H9 (cell line): ENCODE data around the gene R3HDM2. TPM values are rescaled to one million over a fixed set of nuclear protein-coding genes. Genes with fewer than 3 reads are reported as not detected.

Source experiments
- DNase-seq: peaks from one replicate; pipeline ENCODE4 v3.0.0-alpha.2; 2017
- H2AFZ ChIP-seq: one replicate; pipeline ENCODE4 v1.6.1; 2013; ENCODE audit warnings: mild to moderate bottlenecking, low read length, control low read depth, moderate library complexity
- H2AK5ac ChIP-seq: 2 replicates; pipeline ENCODE4 v1.6.1; 2013; ENCODE audit warnings: low read length, control low read depth, mixed read lengths; ENCODE audit not compliant: insufficient read length
- H2BK120ac ChIP-seq: one replicate; pipeline ENCODE4 v1.6.1; 2013; ENCODE audit warnings: low read depth, mild to moderate bottlenecking, low read length, control low read depth, inconsistent platforms; ENCODE audit not compliant: poor library complexity, severe bottlenecking
- H2BK12ac ChIP-seq: 2 replicates; pipeline ENCODE4 v1.6.1; 2013; ENCODE audit warnings: low read length, control low read depth, mixed read lengths, low read depth; ENCODE audit not compliant: insufficient read length
- H2BK15ac ChIP-seq: 2 replicates; pipeline ENCODE4 v1.6.1; 2013; ENCODE audit warnings: low read depth, low read length, control low read depth
- H2BK20ac ChIP-seq: one replicate; pipeline ENCODE4 v1.6.1; 2013; ENCODE audit warnings: low read depth, mild to moderate bottlenecking, low read length, control low read depth, inconsistent platforms; ENCODE audit not compliant: poor library complexity, severe bottlenecking
- H2BK5ac ChIP-seq: 2 replicates; pipeline ENCODE4 v1.6.1; 2013; ENCODE audit warnings: low read length, control low read depth, mixed read lengths; ENCODE audit not compliant: insufficient read length
- H3K14ac ChIP-seq: 2 replicates; pipeline ENCODE4 v1.6.1; 2013; ENCODE audit warnings: low read length, control low read depth; ENCODE audit not compliant: insufficient read depth
- H3K18ac ChIP-seq: 2 replicates; pipeline ENCODE4 v1.6.1; 2013; ENCODE audit warnings: low read depth, mild to moderate bottlenecking, mixed read lengths, low read length, control low read depth; ENCODE audit not compliant: insufficient read length
- H3K23ac ChIP-seq: 2 replicates; pipeline ENCODE4 v1.6.1; 2013; ENCODE audit warnings: low read length, control low read depth, mixed read lengths, low read depth; ENCODE audit not compliant: insufficient read length
- H3K23me2 ChIP-seq: 2 replicates; pipeline ENCODE4 v1.6.1; 2013; ENCODE audit warnings: low read depth, mild to moderate bottlenecking, mixed read lengths, low read length, control low read depth; ENCODE audit not compliant: insufficient read length, poor library complexity, severe bottlenecking
- H3K27ac ChIP-seq: 2 replicates; pipeline ENCODE4 v1.5.1; 2013; ENCODE audit warnings: low read length, control low read depth, mixed read lengths, low read depth; ENCODE audit not compliant: insufficient read length
- H3K27me3 ChIP-seq: 2 replicates; pipeline ENCODE4 v1.6.1; 2013; ENCODE audit warnings: low read length, control low read depth, inconsistent platforms; ENCODE audit not compliant: insufficient read depth
- H3K4ac ChIP-seq: 2 replicates; pipeline ENCODE4 v1.6.1; 2013; ENCODE audit warnings: low read depth, mild to moderate bottlenecking, control low read depth, inconsistent platforms, low read length, moderate library complexity
- H3K4me1 ChIP-seq: 2 replicates; pipeline ENCODE4 v1.6.1; 2013; ENCODE audit warnings: low read length, control low read depth, inconsistent platforms; ENCODE audit not compliant: insufficient read depth
- H3K4me2 ChIP-seq: 2 replicates; pipeline ENCODE4 v1.6.1; 2013; ENCODE audit warnings: low read length, control low read depth, mixed read lengths; ENCODE audit not compliant: insufficient read length, insufficient read depth
- H3K56ac ChIP-seq: 2 replicates; pipeline ENCODE4 v1.6.1; 2013; ENCODE audit warnings: low read depth, mild to moderate bottlenecking, mixed read lengths, low read length, control low read depth; ENCODE audit not compliant: insufficient read length
- H3K79me1 ChIP-seq: 2 replicates; pipeline ENCODE4 v1.6.1; 2013; ENCODE audit warnings: low read depth, mild to moderate bottlenecking, moderate library complexity, low read length, control low read depth, inconsistent platforms; ENCODE audit not compliant: insufficient read depth, poor library complexity, severe bottlenecking
- H3K79me2 ChIP-seq: 2 replicates; pipeline ENCODE4 v1.6.1; 2013; ENCODE audit warnings: low read length, control low read depth, inconsistent platforms; ENCODE audit not compliant: insufficient read depth
- H3K9ac ChIP-seq: 2 replicates; pipeline ENCODE4 v1.6.1; 2013; ENCODE audit warnings: low read length, control low read depth, mixed read lengths; ENCODE audit not compliant: insufficient read length; ENCODE audit errors: extremely low read depth
- H3K9me3 ChIP-seq: one replicate; pipeline ENCODE4 v1.6.1; 2013; ENCODE audit warnings: low read depth, low read length, inconsistent platforms; ENCODE audit not compliant: control insufficient read depth
- H3T11ph ChIP-seq: one replicate; pipeline ENCODE4 v1.6.1; 2013; ENCODE audit warnings: mild to moderate bottlenecking, low read length, control low read depth, inconsistent platforms
- H4K20me1 ChIP-seq: one replicate; pipeline ENCODE4 v1.6.1; 2013; ENCODE audit not compliant: control insufficient read depth, insufficient read length, insufficient read depth
- H4K5ac ChIP-seq: 2 replicates; pipeline ENCODE4 v1.6.1; 2013; ENCODE audit warnings: low read depth, mild to moderate bottlenecking, mixed read lengths, low read length, control low read depth; ENCODE audit not compliant: insufficient read length
- H4K8ac ChIP-seq: replicated peaks from 2 replicates; pipeline ENCODE4 v1.6.1; 2013; ENCODE audit warnings: low read length, control low read depth, mixed read lengths, low read depth; ENCODE audit not compliant: insufficient read length
- H4K91ac ChIP-seq: 2 replicates; pipeline ENCODE4 v1.6.1; 2013; ENCODE audit warnings: low read depth, mild to moderate bottlenecking, moderate library complexity, mixed read lengths, low read length, control low read depth; ENCODE audit not compliant: insufficient read length
- H3K27ac Mint-ChIP-seq, 3 experiments: 2 replicates in 2 of 3; 3 replicates in 1 of 3; pipeline ENCODE4 v1.8.0; 2020 to 2021; ENCODE audit warnings: mixed read lengths in 3 of 3, mild to moderate bottlenecking in 1 of 3, moderate library complexity in 1 of 3
- H3K27me3 Mint-ChIP-seq: 2 replicates; pipeline ENCODE4 v1.8.0; 2021; ENCODE audit warnings: low read depth, mild to moderate bottlenecking, moderate library complexity, mixed read lengths
- H3K36me3 Mint-ChIP-seq, 3 experiments: 2 replicates in 2 of 3; 3 replicates in 1 of 3; pipeline ENCODE4 v1.8.0; 2020 to 2021; ENCODE audit warnings: low read depth in 3 of 3, mixed read lengths in 3 of 3; ENCODE audit not compliant: insufficient read depth in 1 of 3
- H3K4me1 Mint-ChIP-seq, 2 experiments: 2 replicates each; pipeline ENCODE4 v1.8.0; 2020; ENCODE audit warnings: mixed read lengths in 2 of 2
- H3K4me3 Mint-ChIP-seq, 2 experiments: 2 replicates in 1 of 2; 3 replicates in 1 of 2; pipeline ENCODE4 v1.8.0; 2020 to 2021; ENCODE audit warnings: mild to moderate bottlenecking in 2 of 2, mixed read lengths in 2 of 2, moderate library complexity in 1 of 2
- H3K9me3 Mint-ChIP-seq, 2 experiments: 2 replicates in 1 of 2; 3 replicates in 1 of 2; pipeline ENCODE4 v1.8.0; 2020; ENCODE audit warnings: mild to moderate bottlenecking in 2 of 2, mixed read lengths in 2 of 2, moderate library complexity in 1 of 2
- CTCF ChIP-seq: fragments of 200-600 bp; sonication (generic); conservative IDR thresholded peaks from 3 replicates; pipeline ENCODE4 v1.8.0; 2021; ENCODE audit warnings: antibody characterized with exemption, mild to moderate bottlenecking
- WGBS: extraction: QIAGEN DNeasy Blood & Tissue Kit; methylation state at CpG from one replicate; pipeline ENCODE4 v1.1.7; 2013; ENCODE audit warnings: missing lambda C conversion rate, low lambda C conversion rate, mixed read lengths; ENCODE audit not compliant: insufficient read length; ENCODE audit errors: extremely low coverage; 5-methylcytosine and 5-hydroxymethylcytosine counted together
- total RNA-seq: library from RNA; stranded (reverse); gene quantifications from 2 replicates; pipeline ENCODE4 v1.2.1, GENCODE V29; 2021

R3HDM2 gene
- total RNA-seq, 1 experiment from 2014 or later = 43.9 TPM

GRCh38 chr12:57377103-57377840 is 53.6 kb downstream of the R3HDM2 start:
- Histone ChIP-seq H3K23me2 (no peaks in the 10 kb centered on the region), H3K23ac (no peak overlapping the region), H2BK5ac (no peak overlapping the region), H4K5ac (no peak overlapping the region), H3K9me3 (no peaks in the 10 kb centered on the region), H2AFZ (no peak overlapping the region), H2AK5ac (no peak overlapping the region), H4K91ac (no peak overlapping the region), H2BK20ac (no peak overlapping the region), H3K79me1 (no peaks in the 10 kb centered on the region), H3K79me2 (no peaks in the 10 kb centered on the region), H3K4ac (no peak overlapping the region), H3K14ac (no peak overlapping the region), H4K8ac (no peak overlapping the region), H3K9ac (no peak overlapping the region), H3K56ac (no peak overlapping the region), H3K4me2 (no peak overlapping the region), H3K18ac (no peak overlapping the region), H3K4me1 (no peaks in the 10 kb centered on the region; the same call in 1 of the 2 replicates), H3T11ph (no peak overlapping the region), H2BK15ac (no peak overlapping the region), H2BK120ac (no peak overlapping the region), H4K20me1 (no peaks in the 10 kb centered on the region), H3K27ac (no peak overlapping the region), H3K27me3 (no peaks in the 10 kb centered on the region; the same call in 1 of the 2 replicates), H2BK12ac (no peak overlapping the region)
- no peak for DNase-seq
- H3K4me1 Mint-ChIP-seq = peaks cover 3 to 7% of the 10 kb centered on the region in 2 experiments; a peak in 3 of 4 replicates
- no peak overlapping the region for H3K4me3 Mint-ChIP-seq
- TF ChIP-seq CTCF = no peak
- peaks cover 0 to 10% (median 9%) of the 10 kb centered on the region in 3 experiments; a peak in 2 of 7 replicates for H3K36me3 Mint-ChIP-seq
- H3K9me3 Mint-ChIP-seq = no peaks in the 10 kb centered on the region
- WGBS = no CpG with 5 or more reads among the region's 3 CpGs
- no peak overlapping the region; a peak in 3 of 7 replicates for H3K27ac Mint-ChIP-seq
- no peaks in the 10 kb centered on the region for H3K27me3 Mint-ChIP-seq
